ENCODE measurements around the gene ROR2. TPM values are rescaled to one million over a fixed set of nuclear protein-coding genes. Genes with fewer than 3 reads are reported as not detected.

ROR2 gene
- total RNA-seq, 3 donors from 2014 or later = 3.9 to 56.0 (median 6.5) TPM

GRCh38 chr9:91659529-91660495, 290.2 kb downstream of the ROR2 start:
- H3K4me1 ChIP-seq (ENCODE audit: low read depth) = no peaks in the 10 kb centered on the region
- no peaks in the 10 kb centered on the region for H3K9me3 ChIP-seq
- intact Hi-C loops (cut with DNase I, micrococcal nuclease) = no loop called here
- H3K36me3 ChIP-seq (ENCODE audit: low read depth) = no peaks in the 10 kb centered on the region
- peak; percentile 7 for TF ChIP-seq CTCF (IDR thresholded peaks at IDR 0.05)
- ATAC-seq = peak; percentile 60
- DNase-seq = no peak
- H3K4me3 ChIP-seq = no peak overlapping the region

- no peak for DNase-seq
- no peaks in the 10 kb centered on the region for H3K9me3 ChIP-seq
- no peaks in the 10 kb centered on the region for H3K36me3 ChIP-seq (ENCODE audit: low read depth)
- no peak for TF ChIP-seq CTCF (IDR thresholded peaks at IDR 0.05)
- intact Hi-C loops (cut with DNase I, micrococcal nuclease) = no loop called here
- H3K4me1 ChIP-seq (ENCODE audit: low read depth) = no peaks in the 10 kb centered on the region
- no peak for ATAC-seq
- H3K4me3 ChIP-seq = no peak overlapping the region
Observed at GRCh38 chr9:91658513-91659105, 291.4 kb downstream of the ROR2 start.

DNA sequence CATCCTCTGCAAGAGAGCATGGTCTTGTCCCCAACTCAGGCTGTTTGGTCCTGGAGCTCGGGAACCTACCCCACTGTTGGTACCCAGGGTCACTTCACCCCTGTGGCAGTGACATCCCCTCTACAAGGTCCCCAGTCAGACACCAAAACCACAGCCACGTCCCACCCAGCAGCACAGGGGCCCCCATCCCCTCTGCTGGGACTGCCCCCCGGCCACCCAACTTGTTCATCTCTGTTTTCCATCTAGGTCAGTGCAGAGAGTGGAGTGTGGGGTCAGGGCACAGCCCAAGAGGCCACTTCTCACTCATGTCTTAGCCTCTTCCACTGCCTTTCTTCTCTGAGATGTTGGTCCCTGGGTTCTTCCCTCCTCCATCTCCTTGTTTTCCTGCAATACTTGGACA, 292.5 kb downstream of the ROR2 start:
- DNase-seq = no peak
- no peaks in the 10 kb centered on the region for H3K36me3 ChIP-seq (ENCODE audit: low read depth)
- no peaks in the 10 kb centered on the region for H3K4me1 ChIP-seq (ENCODE audit: low read depth)
- TF ChIP-seq CTCF (IDR thresholded peaks at IDR 0.05) = no peak
- no peak overlapping the region for H3K4me3 ChIP-seq
- no peak for ATAC-seq
- no peaks in the 10 kb centered on the region for H3K9me3 ChIP-seq
- intact Hi-C loops (cut with DNase I, micrococcal nuclease) = no loop called here

GRCh38 chr9:91655658-91656057, 294.4 kb downstream of the ROR2 start:
- no peaks in the 10 kb centered on the region for H3K4me1 ChIP-seq (ENCODE audit: low read depth)
- no peak for DNase-seq
- H3K9me3 ChIP-seq = no peaks in the 10 kb centered on the region
- intact Hi-C loops (cut with DNase I, micrococcal nuclease) = no loop called here
- no peak for ATAC-seq
- TF ChIP-seq CTCF (IDR thresholded peaks at IDR 0.05) = no peak
- H3K36me3 ChIP-seq (ENCODE audit: low read depth) = no peaks in the 10 kb centered on the region
- no peak overlapping the region for H3K4me3 ChIP-seq

DNA sequence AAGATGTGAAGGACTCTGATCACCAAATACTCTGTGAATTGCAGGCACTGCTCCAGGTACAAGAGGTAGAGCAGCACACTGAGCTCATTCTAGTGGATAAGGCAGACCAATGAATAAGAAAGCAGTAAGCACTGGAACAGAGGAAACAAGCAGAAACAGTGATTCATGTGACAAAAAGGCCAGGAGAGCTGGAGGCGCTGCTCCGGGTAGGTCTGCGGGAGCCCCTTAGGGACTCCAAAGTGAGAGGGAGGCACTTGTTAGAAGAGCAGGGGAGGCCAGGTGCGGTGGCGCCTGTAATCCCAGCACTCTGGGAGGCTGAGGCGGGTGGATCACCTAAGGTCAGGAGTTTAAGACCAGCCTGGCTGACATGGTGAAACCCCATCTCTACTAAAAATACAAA, 294.8 kb downstream of the ROR2 start:
- no peak for TF ChIP-seq CTCF (IDR thresholded peaks at IDR 0.05)
- no peak for ATAC-seq
- intact Hi-C loops (cut with DNase I, micrococcal nuclease) = no loop called here

More for the DNA sequence above, 294.8 kb downstream of the ROR2 start:
- H3K36me3 ChIP-seq (ENCODE audit: low read depth) = no peaks in the 10 kb centered on the region
- H3K4me1 ChIP-seq (ENCODE audit: low read depth) = no peaks in the 10 kb centered on the region
- H3K4me3 ChIP-seq = no peak overlapping the region
- no peaks in the 10 kb centered on the region for H3K9me3 ChIP-seq
- no peak for DNase-seq

Data from mucosa of descending colon (tissue), 3 donors.